Right renal pelvis (tissue), 4 donors: ENCODE measurements around the gene SUMO1. TPM values are rescaled to one million over a fixed set of nuclear protein-coding genes. Genes with fewer than 3 reads are reported as not detected.
A peak's percentile ranks its signal among the peaks of the same experiment; 100 is the strongest.

ENCODE experiments used
- DNase-seq, 4 donors: peaks; one replicate each; pipeline ENCODE4 v3.0.0-alpha.2; 2013; ENCODE audit warnings: low read depth in 4 of 4, low spot score in 3 of 4, missing footprints in 1 of 4
- polyA plus RNA-seq, 4 donors: library from polyadenylated mRNA; unstranded; fragments of 120-200 nt; gene quantifications; one replicate each; pipeline ENCODE4 v1.2.1, GENCODE V29; 2013; ENCODE audit not compliant: insufficient read length in 4 of 4

SUMO1 gene
- polyA plus RNA-seq, 4 donors: 199 to 244 (median 237) TPM

GRCh38 chr2:202201220-202202160 lies 36.9 kb downstream of the SUMO1 start:
- DNase-seq: no peak

- no peak for DNase-seq
Observed at GRCh38 chr2:202196727-202197126, 41.7 kb downstream of the SUMO1 start.

- no peak for DNase-seq
Observed at GRCh38 chr2:202194418-202194817, 44.0 kb downstream of the SUMO1 start.

GRCh38 chr2:202193881-202194353 lies 44.5 kb downstream of the SUMO1 start:
- DNase-seq: no peak

- DNase-seq: no peak
Observed at GRCh38 chr2:202193305-202193704, 45.1 kb downstream of the SUMO1 start.

- no peak for DNase-seq
Observed at GRCh38 chr2:202187570-202187969, 50.8 kb downstream of the SUMO1 start.

- DNase-seq: no peak
Observed at GRCh38 chr2:202186641-202187202, 51.7 kb downstream of the SUMO1 start.

- no peak for DNase-seq
Observed at GRCh38 chr2:202185156-202185555, 53.2 kb downstream of the SUMO1 start.

GRCh38 chr2:202184557-202184956 lies 53.8 kb downstream of the SUMO1 start:
- no peak for DNase-seq

- peak; percentile 59 to 64 (median 62) for DNase-seq
Observed at GRCh38 chr2:202178346-202178958, 59.9 kb downstream of the SUMO1 start.

- no peak for DNase-seq
Observed at GRCh38 chr2:202172439-202173211, 65.8 kb downstream of the SUMO1 start.

GRCh38 chr2:202171241-202171825 lies 67.1 kb downstream of the SUMO1 start:
- no peak for DNase-seq

GRCh38 chr2:202169832-202170424 lies 68.5 kb downstream of the SUMO1 start:
- DNase-seq: no peak

- no peak for DNase-seq
Observed at GRCh38 chr2:202169131-202169530, 69.3 kb downstream of the SUMO1 start.

- DNase-seq: no peak
Observed at GRCh38 chr2:202165945-202166344, 72.5 kb downstream of the SUMO1 start.

GRCh38 chr2:202165208-202165607 lies 73.2 kb downstream of the SUMO1 start:
- no peak for DNase-seq

GRCh38 chr2:202164411-202164810 lies 74.0 kb downstream of the SUMO1 start:
- DNase-seq: no peak

- no peak for DNase-seq
Observed at GRCh38 chr2:202161151-202161835, 77.1 kb downstream of the SUMO1 start.

GRCh38 chr2:202158796-202159195 lies 79.6 kb downstream of the SUMO1 start:
- DNase-seq: no peak
